Measurements from ENCODE around the gene KIAA1217.

Gene KIAA1217

GRCh38 chr10:24496906-24497305 lies 288.0 kb downstream of the KIAA1217 start:
- DNase-seq (ENCODE audit: low read depth in 3 of 3), result no peak

- DNase-seq (ENCODE audit: low read depth in 3 of 3), result no peak
Observed at GRCh38 chr10:24501056-24501711, 292.2 kb downstream of the KIAA1217 start.

DNA sequence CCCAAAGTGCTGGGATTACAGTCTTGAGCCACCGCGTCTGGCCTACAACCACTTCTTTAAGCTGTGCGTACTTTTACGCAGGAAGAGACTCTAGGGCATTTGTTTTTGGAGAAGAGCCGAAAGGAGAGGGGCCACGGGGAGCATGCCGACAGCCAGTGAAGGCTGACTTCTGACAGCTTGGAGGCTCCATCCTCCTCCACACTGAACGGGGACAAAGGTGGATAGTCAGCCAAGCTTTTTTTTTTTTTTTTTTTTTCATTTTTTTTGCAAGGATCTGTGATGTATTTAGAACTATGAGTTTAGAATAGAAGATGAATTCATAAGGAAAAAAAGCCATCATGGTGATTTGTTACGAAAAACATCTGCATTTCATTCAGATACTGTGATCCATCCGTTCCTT lies 293.1 kb downstream of the KIAA1217 start:
- DNase-seq (ENCODE audit: low read depth in 3 of 3), result no peak

DNA sequence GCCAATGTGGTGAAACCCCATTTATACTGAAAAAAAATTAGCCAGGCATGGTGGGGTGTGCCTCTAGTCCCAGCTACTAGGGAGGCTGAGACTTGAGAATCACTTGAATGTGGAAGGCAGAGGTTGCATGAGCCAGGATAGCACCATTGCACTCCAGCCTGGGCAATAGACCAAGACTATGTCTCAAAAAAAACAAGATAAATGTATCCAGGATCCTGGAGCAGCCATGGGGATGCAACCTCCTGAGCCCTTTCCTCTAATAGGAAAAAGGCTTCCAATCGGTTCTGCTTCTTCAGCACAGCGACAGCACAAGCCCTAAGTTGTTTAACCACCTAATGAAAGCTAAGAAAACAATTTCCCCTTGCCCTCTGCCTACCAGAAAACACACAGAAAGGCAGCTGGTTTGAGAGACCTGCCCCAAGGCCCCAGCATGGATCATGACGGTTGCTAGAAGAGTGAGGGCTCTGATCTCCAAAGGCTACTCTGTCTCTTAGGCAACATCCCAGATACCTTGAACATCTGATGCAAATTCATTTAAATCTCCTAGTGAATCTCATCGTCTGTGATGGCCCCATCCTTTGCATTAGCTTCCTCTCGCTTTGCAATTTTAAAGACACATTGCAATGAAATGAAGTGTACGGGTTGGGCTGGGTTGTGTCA lies 294.0 kb downstream of the KIAA1217 start:
- no peak for DNase-seq (ENCODE audit: low read depth in 3 of 3)

- peak in 1 of 3 experiments; percentile 24 for DNase-seq (ENCODE audit: low read depth in 3 of 3)
Observed at GRCh38 chr10:24503461-24504320, 294.8 kb downstream of the KIAA1217 start.

DNA sequence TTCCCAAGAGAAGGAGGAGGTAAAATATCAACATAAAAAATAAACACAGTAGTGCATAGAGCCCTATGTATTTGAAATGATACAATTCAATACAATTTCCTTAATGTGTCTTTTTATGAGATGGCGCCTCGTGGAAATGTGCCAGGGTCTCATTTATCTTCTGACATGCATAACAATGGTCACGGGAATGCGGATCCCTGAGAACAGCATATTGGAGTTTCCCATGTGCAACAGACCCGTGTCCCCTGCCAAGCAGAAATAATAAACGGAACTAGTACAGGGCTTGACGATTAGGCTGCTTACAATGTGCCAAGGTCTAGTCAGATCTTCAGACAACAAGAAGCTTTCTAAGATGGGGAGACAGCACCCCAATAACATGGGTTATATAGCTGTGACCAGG lies 296.8 kb downstream of the KIAA1217 start:
- DNase-seq (ENCODE audit: low read depth in 3 of 3), result no peak

- no peak for DNase-seq (ENCODE audit: low read depth in 3 of 3)
Observed at GRCh38 chr10:24513155-24513554, 304.2 kb downstream of the KIAA1217 start.

DNA sequence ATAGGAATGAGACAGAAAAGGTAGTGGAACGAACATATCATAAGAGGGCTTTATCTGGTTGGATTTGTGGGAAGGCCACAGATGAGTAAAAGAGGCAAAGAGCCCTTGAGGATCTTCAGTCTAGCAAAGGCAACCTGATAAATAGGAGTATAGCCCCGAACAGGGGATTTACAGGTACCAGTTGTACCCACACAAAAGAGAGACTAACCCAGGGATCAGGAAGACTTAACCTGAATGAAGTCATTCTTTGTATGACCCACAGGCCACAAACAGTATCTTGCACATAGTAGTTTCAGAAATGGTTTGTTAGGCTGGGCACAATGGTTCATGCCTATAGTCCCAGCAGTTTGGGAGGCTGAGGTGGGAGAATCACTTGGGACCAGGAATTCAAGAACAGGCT lies 306.5 kb downstream of the KIAA1217 start:
- no peak for DNase-seq (ENCODE audit: low read depth in 3 of 3)

DNA sequence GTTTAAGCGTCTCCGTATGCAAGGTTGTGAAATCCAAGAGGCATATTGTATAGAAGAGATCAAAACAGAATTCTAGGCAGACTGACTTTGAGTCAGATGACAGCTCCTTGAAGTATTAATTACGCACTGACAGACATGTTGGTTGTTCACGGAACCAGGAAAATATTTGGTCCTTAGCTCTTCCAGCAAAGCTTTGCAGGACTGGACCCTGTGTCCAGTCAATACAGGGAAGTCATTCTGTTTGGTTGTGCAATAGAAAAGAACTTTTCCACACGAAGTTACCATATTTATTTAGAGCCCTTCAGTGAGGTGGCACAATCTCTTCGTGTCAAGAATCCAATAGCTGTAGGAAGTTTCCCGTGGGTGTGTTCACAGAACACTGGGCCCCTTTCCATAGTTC lies 309.5 kb downstream of the KIAA1217 start:
- no peak for DNase-seq (ENCODE audit: low read depth in 3 of 3)

DNA sequence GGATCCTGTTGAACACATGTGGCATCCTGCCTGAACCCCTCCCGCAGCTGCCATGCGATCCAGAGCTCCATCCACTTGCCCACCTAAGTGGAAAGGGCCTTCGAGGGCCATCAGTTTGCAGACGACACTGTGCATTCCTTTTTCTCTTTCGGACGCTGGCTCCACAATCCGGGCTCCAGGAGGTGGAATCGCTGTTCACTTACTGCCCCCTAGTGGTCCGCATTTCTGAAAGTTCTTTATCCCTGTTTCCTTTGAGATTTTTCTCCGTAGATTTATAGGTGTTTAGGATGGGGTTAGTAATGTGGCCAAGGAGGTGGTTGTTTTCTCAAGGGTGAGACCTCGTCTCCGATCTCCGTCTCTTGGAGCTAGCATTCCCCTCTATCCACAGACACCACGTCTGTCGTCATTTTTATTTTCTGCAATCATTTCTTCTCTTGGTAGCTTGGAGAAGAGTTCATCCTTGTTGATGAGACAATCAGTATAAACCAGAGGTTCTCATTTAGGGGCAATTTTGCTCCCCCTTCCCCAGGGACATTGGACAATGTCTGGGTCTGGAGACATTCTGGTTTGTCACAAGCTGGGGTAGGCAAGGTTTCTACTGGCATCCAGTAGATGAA lies 310.2 kb downstream of the KIAA1217 start:
- peak in 2 of 3 experiments; percentile 9 to 22 for DNase-seq (ENCODE audit: low read depth in 3 of 3)

GRCh38 chr10:24519950-24520349 lies 311.0 kb downstream of the KIAA1217 start:
- peak in 2 of 3 experiments; percentile 4 to 21 for DNase-seq (ENCODE audit: low read depth in 3 of 3)

- DNase-seq (ENCODE audit: low read depth in 3 of 3), result no peak
Observed at GRCh38 chr10:24524314-24524713, 315.4 kb downstream of the KIAA1217 start.

- no peak for DNase-seq (ENCODE audit: low read depth in 3 of 3)
Observed at GRCh38 chr10:24526085-24526649, 317.2 kb downstream of the KIAA1217 start.

DNA sequence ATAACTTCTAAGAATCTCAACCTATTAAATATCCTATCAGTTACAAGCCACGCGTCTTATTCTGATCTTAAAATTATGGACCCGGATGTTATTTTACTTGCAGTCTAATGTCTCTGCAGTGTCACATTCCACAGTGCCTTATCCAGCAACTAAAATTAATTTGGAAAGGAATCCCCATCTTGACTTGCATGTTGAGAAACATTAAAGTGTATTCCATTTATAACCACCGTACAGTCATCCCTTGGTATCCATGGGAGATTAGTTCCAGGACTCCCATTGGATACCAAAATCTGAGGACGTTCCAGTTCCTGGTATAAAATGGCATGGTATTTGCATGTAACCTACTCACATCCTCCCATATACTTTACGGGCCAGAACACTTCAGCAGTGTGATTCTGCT lies 320.0 kb downstream of the KIAA1217 start:
- DNase-seq (ENCODE audit: low read depth in 3 of 3), result no peak

DNA sequence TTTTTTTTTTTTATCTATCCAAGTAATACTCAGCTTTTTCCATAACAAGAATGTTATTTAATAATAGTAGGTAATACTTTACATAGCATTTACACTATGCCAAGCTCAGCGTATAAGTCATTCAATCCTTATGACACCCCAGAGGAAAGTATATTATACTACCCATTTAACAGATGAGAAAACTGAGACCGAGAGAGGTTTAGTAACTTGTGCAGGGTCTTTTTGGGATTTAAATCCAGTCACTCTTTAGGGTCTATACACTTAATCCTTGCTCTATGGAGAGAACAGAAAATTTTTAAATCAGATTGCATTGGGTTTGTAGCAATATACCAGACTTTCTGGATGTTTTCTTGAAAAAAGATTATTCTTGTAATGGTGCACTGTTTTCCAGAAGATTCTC lies 322.5 kb downstream of the KIAA1217 start:
- no peak for DNase-seq (ENCODE audit: low read depth in 3 of 3)

GRCh38 chr10:24533981-24534380 lies 325.0 kb downstream of the KIAA1217 start:
- DNase-seq (ENCODE audit: low read depth in 3 of 3), result no peak

GRCh38 chr10:24536636-24537035 lies 327.7 kb downstream of the KIAA1217 start:
- DNase-seq (ENCODE audit: low read depth in 3 of 3), result no peak

DNA sequence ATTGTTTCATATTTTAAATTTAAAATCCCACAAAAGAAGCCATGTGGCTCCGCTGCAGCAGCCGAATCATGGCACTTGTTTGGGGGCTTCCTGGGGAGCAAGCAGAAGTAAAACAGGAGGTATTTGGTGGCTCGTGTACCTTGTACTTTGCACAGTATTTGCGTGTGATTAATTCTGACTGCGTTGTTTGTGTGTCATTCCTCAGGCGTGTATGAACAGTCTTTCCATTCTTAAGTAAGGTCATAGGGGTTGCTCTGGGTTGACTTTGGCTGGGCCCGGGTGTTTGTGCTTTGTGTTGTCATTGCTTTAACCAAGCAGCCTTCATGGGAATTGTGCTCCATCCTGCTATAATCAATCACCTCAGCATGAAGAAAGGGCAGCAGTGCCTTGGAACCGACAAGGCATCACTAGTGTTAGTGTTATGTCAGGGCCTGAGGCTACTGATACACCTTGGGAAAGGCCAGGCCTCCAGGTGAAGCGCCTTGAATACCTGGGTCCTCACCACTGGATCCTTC lies 332.4 kb downstream of the KIAA1217 start:
- no peak for DNase-seq (ENCODE audit: low read depth in 3 of 3)

GRCh38 chr10:24542314-24543270 lies 333.7 kb downstream of the KIAA1217 start:
- no peak for DNase-seq (ENCODE audit: low read depth in 3 of 3)

GRCh38 chr10:24544776-24545175 lies 335.8 kb downstream of the KIAA1217 start:
- DNase-seq (ENCODE audit: low read depth in 3 of 3), result no peak

Data from stimulated activated CD4-positive, alpha-beta T cell treated with anti-CD3 and anti-CD28 coated beads, TNF-alpha, amount 100 ng/mL, for 24 hours (primary cell).